GM18873 (cell line): ENCODE measurements around the gene PRKAG2.
"Not testable (repeated sequence)": the region's sequence is repeated elsewhere in the genome, so short reads cannot be mapped to it uniquely, and the experiment has no call there.

Source experiments
- ATAC-seq: cut with Tn5 transposase; IDR thresholded peaks from one replicate; pipeline ENCODE4 v1.9.1; 2021; ENCODE audit warnings: mild to moderate bottlenecking, moderate library complexity, moderate number of reproducible peaks; ENCODE audit not compliant: unreplicated experiment, low FRiP score

The PRKAG2 gene

DNA sequence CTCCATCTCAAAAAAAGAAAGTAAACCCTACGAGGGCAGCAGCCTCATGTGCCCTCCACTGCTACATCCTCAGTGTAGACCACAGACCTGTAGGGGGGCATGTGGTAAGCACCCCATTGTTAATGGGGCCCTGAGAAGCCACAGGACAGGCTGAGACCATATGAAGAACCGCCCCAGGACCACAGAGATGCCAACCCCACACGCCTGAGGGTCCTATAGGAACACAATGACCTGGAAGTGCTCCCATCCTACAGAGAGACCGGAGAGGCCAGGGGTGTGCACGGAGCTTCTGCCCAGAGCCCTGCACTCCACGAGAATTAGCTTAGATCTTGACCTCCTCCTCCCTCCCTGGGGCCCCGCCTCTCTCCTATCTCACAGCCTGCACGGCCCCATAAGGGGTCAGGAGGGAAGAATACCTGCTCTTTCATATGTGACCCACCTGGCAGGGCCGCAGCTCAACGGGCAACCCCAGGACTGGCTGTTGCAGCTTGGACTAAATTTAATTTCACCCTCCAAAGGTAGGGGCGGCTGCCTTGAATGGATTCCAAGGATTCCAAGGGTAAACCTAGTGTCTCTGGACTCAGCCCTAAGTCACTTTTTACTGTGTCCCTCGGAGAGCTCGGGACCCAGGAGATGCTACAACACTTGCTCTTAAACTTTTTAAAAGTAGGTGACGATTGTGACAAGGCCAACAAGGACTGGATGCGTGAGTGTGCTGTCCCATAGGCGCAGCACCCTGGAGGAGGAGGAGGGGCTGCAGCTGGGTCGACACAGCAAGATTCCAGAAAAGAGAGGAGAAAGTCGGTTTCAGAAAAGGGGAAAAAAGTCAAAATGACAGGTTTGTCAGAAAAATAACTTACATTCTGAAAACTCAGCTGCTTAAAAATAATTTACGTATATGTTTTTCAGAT, 24.2 kb downstream of the PRKAG2 start:
- no peak for ATAC-seq

DNA sequence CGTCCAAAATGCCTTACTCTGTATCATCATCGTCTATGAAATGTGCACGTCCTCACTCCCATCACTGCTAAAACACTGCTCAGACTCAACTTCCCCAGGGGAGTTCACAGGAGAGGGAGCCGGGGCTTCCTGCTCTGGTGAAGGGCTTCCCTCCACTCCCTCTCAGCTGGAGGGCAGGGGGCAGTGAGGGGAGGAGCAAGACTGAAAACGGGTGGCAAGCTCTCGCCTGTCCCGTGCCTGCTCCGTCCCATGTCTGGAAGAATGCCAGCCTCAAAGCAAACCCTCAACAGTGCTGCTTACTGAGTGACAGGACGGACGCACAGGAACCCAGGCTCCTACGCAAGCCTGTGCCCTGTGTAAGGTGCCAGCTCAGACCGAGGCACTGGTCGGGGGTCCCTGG, 25.1 kb downstream of the PRKAG2 start:
- no peak for ATAC-seq

DNA sequence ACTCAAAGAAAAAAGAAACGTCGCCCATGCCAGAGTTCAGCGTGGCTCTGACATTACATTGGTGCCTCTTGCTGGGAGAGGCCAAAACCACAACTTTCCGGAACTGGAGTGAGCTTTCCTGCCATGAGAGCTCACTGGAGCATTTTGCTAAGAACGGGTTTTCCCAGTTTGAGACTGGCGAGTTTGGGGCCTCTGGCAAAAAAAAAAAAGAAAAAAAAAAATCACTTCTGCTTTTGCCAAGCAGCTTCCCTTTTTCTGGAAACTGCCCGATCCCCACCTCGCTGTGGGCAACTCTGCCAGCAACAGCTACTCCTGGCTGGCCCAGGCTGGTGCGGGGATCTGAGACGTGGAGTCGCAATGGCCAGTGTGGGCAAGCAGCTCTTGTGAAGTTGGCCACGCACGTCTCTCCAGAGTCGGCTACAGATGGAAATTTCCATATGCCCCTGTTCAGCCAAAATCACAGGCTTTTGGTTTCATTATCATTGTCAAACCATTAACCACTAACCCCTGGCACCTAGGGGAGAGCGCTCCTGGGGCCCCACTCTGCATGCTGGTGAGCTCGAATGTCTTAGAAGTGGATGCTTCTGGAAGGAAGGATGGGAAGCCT, 25.7 kb downstream of the PRKAG2 start:
- no peak for ATAC-seq

DNA sequence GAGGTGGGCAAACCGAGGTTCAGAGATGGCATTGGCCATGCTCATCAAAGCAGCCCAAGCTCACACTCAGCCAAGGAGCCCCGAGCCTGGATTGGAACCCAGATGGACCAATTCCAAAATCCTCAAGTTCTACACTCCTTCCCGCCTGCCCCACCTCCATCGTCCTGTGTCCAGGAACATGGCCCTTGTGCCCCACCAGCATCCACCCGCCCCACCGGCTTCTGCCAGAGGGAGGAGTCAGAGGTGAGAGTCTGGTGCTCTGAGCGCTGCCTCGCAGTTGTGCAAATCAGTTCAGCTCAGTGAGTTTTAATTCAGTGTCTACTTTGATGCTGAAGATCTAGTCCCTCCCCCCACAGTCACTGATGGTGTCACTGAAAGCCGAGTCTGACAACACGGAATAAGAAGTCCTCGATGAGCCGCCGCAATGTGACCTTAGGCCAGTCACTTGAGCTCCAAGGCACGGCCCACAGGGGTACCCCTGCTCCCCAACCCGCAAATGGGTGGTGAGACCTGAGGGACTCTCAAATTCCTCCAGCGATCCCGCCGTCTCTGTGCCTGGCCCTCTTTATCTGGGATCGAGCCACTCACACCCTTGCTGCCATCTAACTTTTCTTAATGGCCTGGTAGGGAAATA, 26.3 kb downstream of the PRKAG2 start:
- no peak for ATAC-seq

DNA sequence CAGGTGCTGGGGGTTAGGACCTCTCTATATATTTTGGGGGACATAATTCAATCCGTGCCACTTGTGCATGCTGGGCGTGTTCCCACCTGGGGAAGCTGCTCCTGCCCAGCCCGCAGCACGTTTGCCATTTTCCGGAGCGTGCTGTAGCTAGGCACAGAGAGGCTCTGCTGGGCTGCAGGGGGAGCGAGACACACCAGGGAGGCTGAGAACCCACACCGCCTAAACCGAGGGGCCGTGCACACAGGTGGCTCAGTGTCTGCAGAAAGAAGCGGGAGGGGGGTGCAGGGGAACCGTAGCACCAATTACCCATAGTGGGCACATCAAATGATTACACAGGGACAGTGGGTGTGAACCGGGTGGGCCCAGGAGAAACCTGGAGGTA, 27.0 kb downstream of the PRKAG2 start:
- no peak for ATAC-seq

DNA sequence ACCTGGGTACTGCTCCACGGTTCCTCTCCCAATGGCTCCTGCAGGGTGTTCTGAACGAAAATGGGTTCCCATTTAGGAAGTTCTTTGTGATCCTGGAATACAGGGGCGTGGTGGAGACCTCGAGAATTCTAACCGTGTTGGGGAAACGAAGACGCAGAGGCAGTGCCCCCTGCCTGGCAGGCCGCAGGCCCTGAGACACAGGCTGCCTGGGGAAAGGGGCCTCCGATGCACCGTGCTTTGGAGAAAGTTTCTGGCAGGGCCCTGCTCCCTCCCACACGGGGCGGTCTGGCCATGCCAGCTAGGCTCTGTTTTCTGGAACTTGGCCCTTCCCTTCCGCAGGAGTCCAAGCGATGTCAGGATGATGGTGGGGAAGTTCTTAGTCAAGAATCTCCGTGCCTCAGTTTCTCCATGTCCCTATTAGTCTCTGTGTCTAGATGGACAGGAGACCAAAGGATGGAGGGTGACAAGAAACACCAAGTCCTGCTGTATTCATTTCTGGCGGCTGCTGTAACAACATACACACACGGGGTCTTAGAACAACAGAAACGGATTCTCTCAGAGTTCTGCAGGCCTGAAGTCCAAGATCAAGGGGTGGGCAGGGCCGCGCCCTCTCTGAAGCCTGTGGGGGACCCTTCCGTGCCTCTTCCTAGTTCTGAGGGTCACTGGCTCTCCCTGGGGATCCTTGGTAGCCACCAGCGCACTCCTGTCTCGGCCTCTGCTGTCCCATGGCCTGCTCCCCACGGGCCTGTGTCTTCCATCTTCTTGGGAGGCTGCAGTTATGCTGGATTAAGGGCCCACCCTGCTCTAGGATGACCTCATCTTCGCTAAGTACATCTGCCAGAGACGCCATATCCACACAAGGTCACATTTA, 27.7 kb downstream of the PRKAG2 start:
- no peak for ATAC-seq

DNA sequence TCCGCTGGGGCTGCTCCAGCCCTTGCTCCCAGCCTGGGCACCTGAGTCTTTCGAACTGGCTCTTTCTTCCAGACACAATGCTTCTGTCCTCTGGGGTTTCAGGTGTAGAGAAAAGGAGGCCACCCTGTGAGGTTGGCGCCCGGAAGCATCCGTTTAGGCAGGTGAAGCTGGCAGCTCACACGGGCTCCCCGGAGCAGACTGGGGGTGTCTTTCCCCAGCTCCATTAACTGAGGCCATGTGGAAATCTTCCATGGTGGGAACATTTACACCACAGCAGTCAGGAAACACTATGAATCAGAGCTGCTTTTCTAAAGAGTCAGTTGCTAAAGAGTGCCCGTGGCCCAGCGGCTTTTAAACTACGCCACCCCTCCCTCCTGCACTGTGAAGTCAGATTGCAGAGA, 29.2 kb downstream of the PRKAG2 start:
- ATAC-seq = no peak

DNA sequence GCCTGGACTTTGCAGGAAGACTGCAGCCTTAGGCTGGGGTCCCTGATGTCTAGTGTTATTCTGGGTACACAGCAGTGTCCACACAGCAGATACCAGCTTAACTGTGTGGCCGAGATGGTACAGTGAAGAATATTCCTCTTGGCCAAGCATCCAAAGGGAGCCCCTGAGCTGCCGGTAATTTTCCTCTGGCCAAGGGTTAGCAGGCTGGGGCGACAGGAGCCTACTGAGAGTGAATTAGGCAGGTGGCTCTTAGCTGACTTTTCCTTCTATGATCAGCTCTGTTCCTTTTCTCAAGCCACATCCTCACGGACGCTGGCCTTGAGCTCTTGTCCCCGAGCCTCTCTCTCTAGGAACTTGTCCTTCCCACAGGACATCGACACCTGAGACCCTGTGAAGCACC, 29.8 kb downstream of the PRKAG2 start:
- ATAC-seq = no peak

DNA sequence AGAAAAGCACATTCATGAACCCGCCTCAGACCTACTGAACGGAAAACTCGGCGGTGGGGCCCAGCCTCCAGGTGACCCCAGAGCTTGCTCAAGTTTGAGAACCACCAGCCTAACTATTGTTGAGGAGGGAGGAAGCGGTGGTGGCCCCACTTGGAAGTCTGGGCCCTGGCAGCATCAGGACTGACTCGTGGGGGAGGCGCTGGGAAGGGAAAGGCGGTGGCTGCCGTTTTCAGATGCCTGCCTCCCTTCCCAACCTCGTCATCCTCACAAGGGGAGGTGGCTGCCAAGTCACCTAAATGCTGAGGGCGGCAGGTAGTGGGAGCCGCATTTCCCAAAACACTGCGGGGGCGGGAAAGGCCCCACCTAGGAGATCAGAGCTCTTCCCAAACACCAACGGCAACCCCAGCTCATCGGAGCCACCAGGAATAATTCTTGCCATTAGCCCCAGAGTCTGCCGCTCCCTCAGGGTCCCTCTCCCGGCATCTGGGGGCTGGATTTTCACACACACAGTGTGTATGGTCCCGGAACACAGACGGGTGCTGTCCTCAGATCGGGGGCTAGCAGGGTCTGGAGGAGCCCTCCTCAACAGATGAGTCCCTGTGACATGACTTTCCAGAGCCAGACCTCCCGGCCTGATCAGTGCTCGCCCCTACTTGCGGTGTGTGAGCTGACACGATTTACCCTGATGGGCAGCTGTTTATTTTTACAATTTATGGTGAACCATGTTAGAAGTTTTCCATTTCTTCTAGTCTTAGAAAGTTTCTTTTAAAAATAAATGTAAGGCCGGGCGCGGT, 31.3 kb downstream of the PRKAG2 start:
- no peak for ATAC-seq

DNA sequence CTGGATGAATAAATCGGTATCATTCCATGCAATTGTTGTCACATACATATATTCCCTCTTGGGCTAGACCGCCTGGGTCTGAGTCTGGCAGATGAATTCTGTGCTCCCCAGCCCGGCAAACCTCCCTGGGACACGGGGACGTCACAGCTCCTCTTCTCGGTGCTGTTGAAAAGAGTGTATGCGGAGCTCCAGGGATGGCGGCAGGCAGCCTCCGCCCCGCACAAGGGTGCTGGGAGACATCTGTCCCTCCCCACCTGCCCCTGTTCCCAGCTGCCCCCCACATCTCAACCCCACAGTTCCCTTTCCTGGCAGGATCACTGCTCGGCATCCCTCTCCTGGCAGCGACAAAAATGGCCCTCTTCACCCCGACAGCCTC, 32.1 kb downstream of the PRKAG2 start:
- no peak for ATAC-seq

DNA sequence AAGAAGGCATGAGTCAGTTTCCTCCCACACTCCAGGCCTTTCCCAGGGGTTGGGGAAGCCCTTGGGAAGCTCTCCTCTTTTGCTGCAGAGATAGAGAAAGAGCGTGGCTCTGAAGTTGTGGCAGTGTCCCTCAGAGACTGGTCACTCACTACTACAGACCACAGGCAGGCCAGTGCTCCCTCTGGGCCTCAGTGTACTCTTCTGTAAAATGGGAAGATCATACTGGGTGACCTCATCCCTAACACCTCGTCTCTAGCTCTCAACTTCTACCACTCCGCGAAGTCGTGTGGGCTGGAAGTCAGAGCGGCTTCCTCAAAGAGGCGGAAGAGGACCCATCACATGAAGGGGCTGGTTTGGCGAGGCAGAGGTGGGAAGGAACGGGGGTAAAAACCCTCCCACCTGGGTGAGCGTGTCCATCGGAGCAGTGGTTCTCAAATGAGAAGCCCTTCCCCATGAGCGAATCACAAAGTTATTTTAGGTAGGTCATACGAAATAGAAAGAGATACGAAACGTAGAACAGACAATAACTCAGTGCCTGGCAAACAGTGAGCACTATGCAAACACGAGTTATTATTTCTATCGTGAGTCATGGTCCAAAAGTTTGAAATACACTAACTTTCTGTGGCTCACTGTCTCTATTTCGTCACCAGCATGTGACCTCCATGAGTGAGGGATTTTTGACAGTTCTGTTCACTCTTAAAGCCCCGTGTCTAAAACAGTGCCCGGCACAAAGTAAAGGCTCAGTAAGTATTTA, 32.7 kb downstream of the PRKAG2 start:
- ATAC-seq = no peak

DNA sequence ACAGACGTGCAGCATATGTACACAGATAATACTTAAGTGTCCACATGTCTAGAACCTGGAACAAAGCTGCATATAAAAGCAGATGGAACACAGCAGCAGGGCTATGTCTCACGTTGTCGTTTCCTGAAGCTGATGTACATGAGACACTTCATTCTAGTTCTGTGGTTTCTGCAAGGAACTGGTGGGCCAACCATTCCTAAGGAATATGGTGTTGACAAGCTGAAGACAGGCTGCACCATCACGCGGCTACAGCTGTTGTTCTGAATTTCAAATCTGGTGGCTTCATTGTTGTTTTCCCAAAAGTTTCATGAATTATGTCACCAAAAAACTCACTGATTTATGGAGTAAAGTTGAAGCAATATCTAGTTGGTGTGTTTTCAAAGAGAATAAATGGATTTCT, 33.7 kb downstream of the PRKAG2 start:
- no peak for ATAC-seq

DNA sequence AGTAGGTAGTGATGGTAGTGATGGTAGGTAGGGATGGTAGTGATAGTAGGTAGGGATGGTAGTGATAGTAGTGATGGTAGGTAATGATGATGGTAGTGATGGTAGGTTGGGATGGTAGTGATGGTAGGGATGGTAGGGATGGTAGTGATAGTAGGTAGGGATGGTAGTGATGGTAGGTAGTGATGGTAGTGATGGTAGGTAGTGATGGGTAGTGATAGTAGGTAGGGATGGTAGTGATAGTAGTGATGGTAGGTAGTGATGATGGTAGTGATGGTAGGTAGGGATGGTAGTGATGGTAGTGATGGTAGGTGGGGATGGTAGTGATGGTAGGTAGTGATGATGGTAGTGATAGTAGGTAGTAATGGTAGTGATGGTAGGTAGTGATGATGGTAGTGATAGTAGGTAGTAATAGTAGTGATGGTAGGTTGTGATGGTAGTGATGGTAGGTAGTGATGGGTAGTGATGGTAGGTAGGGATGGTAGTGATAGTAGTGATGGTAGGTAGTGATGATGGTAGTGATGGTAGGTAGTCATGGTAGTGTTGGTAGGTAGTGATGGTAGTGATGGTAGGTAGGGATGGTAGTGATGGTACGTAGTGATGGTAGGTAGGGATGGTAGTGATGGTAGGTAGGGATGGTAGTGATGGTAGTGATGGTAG, 35.4 kb downstream of the PRKAG2 start:
- ATAC-seq = not testable (repeated sequence)

DNA sequence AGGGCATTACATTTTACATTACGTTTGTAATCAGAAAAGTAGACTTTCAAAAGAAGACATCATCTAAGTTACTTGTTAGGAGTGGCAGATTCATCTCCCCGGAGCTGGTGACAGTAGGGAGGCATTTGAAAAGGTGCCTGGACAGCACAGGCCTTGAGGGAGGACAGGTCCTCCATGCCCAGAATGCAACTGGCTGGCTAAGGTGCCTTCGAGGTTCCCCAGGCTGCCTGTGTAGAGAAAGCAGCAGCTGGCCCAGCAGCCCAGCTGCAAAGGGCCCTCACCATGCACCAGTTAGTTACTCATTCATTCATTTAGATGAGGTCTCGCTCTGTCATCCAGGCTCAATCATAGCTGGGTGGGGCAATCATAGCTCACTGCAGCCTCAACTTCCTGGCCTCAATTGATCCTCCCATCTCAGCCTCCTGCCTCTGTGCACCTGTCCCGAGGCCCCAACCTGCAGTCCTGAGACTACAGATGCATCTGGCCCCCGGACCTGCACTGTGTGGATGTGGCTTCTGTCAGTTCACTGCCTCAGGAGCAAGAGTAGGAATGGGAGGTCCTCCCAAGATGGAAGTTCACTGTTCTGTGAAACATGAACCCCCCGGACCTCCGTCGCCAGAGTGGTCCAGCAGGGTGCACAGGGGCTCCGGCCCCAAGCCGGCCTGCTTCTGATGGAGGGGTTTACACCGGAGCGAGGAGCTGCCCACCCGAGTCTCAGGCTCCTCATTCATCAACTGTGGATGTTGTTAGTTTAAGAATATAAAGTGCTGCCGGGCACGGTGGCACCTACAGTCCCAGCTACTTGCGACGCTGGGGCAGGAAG, 36.6 kb downstream of the PRKAG2 start:
- ATAC-seq = no peak

DNA sequence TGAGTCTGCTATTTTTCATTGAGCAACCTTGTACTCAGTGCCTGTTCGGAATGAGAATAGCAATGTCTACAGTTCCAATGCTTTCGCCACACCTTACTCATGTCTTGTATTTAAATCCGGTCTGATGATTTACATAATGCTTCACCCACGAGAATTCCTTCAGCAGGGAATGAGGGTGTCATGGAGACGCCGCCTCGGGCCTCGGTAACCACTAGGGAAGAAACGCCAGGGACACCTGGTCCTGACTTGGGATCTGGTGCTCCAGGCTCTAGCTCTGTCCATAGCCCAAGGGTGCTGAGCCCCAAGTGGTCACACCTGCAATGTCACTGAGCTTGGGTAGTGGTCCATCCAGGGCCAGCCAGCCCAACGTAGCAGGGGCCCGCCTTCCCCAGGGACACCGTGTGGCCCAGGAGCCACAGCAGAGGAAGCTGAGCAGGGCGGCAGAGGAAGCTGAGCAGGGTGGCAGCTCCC, 37.4 kb downstream of the PRKAG2 start:
- ATAC-seq = no peak

DNA sequence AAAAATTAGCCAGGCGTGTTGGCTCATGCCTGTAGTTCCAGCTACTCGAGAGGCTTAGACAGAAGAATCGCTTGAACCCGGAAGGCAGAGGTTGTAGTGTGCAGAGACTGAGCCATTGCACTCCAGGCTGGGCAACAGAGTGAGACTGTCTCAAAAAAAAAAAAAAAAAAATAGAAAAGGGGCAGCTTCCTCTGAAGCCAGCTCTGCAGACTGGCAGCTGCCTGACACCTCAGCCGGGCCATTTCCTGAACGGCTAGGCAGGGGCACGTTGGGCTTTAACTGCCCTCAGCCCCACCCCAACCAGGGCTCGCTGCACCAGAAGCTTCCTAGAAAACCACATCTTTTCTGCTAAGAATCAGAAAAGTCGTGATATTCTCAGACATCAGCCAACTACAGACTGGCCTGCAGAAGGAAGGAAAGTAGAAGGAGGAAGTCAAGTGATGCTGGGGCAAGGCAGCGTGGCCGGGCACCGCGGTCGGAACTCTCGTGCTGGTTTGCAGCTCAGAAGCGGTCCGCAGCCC, 38.0 kb downstream of the PRKAG2 start:
- ATAC-seq = peak; percentile 46

DNA sequence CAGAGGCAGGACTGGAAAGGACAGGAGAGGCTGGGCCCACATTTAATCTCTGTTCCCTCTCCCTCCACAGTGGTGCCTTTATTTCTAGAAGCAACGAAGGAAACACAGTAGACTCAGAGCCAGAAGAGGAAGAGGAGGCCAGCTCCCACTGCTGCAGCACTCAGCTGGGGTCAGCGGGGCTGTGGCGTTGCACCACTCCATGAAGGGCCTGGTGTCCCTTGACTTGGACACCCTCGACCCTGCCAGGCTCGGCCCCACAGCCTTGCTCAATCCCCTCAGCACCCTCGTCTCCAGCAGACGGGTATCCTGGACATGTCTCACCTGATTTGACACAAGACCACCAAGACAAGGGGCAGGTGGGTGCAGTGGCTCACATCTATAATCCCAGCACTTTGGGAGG, 38.8 kb downstream of the PRKAG2 start:
- ATAC-seq = no peak
